HG03108 (cell line): ENCODE data around the gene MIF4GD.
"Not testable (repeated sequence)": the region's sequence is repeated elsewhere in the genome, so short reads cannot be mapped to it uniquely, and the experiment has no call there.

Experiments used
- ATAC-seq: cut with Tn5 transposase; IDR thresholded peaks from one replicate; pipeline ENCODE4 v1.9.1; 2021; ENCODE audit warnings: moderate library complexity; ENCODE audit not compliant: unreplicated experiment

The MIF4GD gene

DNA sequence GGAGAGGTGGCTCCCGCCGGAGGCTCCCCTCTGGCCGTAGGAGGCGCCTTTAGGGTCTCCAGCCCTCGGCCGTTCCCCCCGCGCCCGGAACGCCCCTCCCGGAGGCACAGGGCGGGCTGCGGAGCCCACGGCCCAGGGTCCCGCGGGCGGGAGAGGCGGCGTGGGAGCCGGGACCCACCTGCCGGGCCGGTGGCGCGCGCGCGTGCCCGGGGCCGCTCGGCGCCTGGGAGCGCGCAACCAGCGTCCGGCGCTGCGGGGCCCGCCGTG is at the start of gene MIF4GD:
MIF4GD (minus strand) TSS at position 266 of the 267 bp plus-strand sequence. CDS start 1,036 bp downstream, outside the sequence.
- ATAC-seq, result no peak

DNA sequence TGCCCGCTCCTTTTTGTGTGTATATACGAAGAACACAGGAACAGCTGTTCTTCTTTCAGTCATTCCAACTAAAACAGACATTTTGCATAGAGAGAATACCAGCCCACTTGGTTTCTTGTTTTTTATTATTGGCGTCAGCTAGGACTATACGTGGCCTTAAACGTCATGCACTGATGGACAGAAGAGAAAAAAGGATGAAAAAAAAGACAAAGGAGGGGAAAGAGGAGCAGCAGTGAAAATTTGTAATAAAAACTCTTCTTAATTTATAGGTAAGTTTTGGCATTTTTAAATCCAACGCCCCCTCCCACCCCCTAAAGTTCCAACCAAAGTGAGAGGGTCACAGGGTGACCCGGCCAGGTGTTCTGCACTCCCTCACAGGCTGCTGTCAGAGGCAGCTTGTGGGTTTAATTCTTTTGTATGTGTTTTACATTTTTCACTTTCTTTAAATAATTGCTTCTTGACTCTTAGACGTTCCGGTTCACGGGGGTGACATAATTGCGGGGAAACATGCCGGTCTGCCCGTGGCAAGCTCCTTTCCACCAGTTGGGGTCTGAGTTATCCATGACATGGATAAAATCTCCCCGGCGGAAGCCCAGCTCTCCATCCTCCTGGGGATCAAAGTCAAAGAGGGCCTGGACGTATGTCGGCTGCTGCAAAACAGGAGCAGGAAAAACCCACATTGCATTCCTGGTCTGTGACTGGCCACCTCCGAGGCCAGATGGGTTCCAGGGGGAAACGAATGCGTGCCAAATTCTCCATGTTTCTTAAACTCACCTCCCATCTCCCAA is 49.1 kb upstream of the MIF4GD start:
- ATAC-seq, result peak; percentile 54

- ATAC-seq, result no peak
Observed at GRCh38 chr17:75318615-75319222, 47.7 kb upstream of the MIF4GD start.

- ATAC-seq, result no peak
Observed at GRCh38 chr17:75318211-75318610, 47.2 kb upstream of the MIF4GD start.

GRCh38 chr17:75317671-75318070 is 46.6 kb upstream of the MIF4GD start:
- ATAC-seq, result no peak

GRCh38 chr17:75316253-75316652 is 45.2 kb upstream of the MIF4GD start:
- no peak for ATAC-seq

DNA sequence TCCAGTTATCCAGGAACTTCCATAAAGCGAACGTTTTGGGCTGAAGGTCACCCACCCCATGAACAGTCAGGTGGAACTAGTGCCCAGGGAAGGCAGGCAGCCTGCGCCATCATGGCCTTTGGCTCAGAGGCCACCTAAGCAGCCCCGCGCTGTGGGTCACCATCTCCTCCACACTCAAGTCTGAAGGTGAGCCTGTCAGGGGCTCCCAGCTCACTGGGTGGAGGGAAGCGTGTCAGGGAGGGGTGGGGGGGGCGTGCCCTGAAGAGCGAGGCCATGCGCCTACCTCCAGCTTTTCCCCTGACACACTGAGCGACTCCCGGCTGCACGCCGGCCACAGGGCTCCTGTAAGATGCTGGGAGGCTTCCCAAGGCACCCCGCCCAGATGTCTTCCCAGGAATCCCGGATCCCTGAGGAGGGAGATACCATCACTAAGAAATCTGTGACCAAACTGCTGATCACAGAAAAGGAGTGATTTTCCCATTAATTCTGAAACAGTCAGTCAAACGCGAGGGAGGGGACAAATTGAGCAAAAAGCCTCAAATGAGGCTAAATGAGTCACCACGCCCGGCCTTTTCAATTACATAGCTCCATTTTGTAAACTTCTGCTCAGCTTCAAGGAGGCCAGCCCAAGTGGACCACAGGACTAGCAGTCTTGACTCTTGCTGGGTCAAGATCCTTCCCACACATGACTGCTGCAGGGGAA is 44.7 kb upstream of the MIF4GD start:
- ATAC-seq, result no peak

DNA sequence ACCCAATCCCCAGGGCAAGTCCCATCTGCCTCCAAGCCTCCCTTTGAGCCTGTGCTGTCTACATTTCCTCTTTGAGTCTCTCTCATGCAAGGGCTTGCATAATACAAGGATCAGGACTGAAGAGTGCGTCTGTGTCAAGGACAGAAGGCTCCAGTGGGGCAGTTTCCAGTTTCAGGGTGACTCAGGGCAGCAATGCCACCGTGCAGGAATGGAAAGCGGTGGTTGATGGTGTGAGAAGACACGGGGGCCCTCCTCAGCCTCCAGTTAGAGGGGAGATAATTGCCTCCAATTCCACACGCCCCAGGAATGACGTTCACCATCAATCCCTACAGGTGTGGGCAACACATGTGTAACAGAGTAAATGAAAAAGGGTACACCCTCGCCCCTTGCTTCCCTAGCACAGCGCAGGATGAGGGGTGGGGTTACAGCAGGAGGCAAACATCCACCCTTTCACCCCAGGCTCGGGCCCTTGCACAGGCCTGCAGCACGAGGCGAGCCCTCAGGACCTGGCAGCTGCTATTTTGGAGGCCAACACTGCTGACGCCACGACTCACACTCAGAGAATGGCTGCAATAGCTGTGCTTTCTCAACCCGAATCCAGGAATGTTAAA is 43.0 kb upstream of the MIF4GD start:
- ATAC-seq, result no peak

DNA sequence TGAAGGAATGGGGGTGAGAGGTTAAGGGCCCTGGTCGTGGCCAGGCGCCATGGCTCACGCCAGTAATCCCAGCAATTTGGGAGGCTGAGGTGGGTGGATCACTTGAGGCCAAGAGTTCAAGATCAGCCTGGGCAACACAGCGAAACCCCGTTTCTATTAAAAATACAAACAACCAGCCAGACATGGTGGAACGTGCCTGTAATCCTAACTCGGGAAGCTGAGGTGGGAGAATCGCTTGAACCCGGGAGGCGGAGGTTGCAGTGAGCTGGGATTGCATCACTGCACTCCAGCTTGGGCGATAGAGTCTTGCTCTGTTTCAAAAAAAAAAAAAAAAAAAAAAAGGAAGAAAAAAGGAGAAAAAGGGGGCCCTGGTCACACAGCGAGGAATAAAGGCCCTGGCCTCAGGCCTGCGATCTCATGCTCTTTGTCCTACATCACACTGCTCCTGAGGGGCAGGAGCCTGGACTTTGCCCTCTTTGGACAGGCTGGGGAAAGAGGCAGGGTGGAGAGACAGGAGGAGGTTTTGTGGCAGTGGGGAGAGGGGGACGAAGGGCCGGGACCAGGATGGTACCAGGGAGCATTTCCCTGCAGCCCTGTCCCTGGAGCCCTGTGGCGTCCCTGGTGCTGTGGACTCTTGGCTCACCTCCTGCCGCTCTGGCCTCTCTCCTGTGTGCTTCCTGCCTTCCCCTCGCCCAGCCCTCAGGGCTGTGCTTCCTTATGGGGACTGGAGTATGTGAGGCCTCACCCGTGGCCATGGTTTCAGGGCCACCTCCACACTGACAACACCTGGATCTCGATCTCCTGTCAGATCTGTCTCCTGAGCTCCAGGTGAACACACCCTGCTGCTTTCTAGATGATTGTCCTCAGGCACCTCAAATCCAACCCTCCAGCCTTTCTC is 38.0 kb upstream of the MIF4GD start:
- no peak for ATAC-seq

DNA sequence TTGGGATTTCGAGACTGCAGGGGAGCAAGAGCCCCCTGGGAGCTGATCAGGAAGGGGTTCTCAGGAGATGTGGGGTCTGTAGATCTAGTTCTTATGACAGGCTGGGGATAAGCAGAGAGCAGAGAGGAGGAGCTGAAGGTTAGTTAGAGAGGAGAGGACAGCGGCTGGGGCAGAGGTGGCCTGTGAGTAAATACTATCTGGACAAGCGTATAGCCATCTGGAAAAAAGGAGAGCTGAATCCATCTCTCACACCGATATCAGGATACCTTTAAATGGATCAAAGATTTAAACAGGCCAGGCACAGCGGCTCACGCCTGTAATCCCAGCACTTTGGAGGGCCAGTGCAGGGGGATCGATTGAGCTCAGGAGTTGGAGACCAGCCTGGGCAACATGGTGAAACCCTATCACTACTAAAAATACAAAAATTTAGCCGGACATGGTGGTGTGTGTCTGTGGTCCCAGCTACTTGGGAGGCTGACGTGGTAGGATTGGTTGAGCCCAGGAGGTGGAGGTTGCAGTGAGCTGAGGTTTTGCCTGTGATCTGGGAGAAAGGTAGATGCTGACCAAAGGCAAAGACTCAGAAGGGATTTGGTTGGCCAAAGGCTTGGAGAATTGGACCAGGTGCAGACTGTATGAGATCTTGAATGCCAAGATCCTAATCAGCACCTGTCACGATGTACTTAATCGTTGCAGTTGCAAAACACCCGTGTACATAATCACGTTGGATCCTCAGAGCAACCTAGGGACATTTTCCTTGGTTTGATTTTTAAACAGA is 37.1 kb upstream of the MIF4GD start:
- ATAC-seq, result no peak

GRCh38 chr17:75301502-75302206 is 30.6 kb upstream of the MIF4GD start:
- ATAC-seq, result no peak

DNA sequence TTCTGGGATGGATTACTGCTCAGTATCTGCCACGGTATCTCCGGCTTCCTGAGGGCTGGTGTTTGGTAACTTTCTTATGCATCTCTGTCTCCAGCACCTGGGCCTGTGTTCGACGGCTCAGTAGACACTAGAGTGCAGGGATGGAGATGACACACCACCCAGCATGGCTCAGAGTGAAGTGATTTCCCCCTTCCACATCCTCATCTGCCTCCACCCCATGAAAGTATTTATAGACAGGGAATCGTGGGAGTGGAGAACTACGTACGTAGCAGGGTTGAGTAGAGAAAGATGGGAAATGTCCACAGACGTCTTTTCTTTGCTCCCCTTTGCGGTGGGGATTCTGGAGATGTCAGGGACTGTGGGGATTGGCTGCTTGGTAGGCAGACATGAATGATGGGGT is 30.0 kb upstream of the MIF4GD start:
- no peak for ATAC-seq

- ATAC-seq, result no peak
Observed at GRCh38 chr17:75300280-75300679, 29.2 kb upstream of the MIF4GD start.

GRCh38 chr17:75295201-75296158 is 24.4 kb upstream of the MIF4GD start:
- peak; percentile 61 for ATAC-seq

GRCh38 chr17:75292810-75293448 is 21.9 kb upstream of the MIF4GD start:
- not testable (repeated sequence) for ATAC-seq

- ATAC-seq, result peak; percentile 26
Observed at GRCh38 chr17:75289832-75290337, 18.9 kb upstream of the MIF4GD start.

GRCh38 chr17:75289115-75289831 is 18.2 kb upstream of the MIF4GD start, which contains the start of gene SLC25A19:
SLC25A19 (minus strand) TSS chr17:75289433; CDS start chr17:75286764, 2,669 bp downstream.
- ATAC-seq, result peak; percentile 91
